Measurements from ENCODE around the gene CCDC124.
"Not testable (repeated sequence)": the region's sequence is repeated elsewhere in the genome, so short reads cannot be mapped to it uniquely, and the experiment has no call there.

The CCDC124 gene

DNA sequence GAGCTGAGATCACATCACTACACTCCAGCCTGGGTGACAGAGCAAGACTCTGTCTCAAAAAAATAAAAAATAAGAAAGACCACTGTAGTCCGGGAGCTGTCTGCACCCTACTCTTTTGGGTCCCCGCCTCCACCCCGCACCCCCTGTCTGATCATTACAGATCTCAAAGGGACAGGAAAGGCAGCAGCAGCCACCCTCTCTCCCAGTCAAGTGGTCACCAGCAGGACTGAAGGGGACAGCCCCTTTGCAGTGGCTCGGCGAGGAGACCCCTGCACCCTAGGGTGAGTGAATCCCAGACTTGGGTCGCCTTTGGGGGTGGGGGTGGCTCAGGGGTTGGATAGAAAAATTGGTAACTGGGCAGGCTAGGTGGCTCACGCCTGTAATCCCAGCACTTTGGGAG is 21.6 kb downstream of the CCDC124 start:
- no peak for DNase-seq

- DNase-seq: no peak
Measured at GRCh38 chr19:17957149-17957849, 24.5 kb downstream of the CCDC124 start.

- DNase-seq: no peak
Measured at GRCh38 chr19:17957885-17958284, 25.1 kb downstream of the CCDC124 start.

GRCh38 chr19:17963936-17964691 is 31.3 kb downstream of the CCDC124 start:
- no peak for DNase-seq

DNA sequence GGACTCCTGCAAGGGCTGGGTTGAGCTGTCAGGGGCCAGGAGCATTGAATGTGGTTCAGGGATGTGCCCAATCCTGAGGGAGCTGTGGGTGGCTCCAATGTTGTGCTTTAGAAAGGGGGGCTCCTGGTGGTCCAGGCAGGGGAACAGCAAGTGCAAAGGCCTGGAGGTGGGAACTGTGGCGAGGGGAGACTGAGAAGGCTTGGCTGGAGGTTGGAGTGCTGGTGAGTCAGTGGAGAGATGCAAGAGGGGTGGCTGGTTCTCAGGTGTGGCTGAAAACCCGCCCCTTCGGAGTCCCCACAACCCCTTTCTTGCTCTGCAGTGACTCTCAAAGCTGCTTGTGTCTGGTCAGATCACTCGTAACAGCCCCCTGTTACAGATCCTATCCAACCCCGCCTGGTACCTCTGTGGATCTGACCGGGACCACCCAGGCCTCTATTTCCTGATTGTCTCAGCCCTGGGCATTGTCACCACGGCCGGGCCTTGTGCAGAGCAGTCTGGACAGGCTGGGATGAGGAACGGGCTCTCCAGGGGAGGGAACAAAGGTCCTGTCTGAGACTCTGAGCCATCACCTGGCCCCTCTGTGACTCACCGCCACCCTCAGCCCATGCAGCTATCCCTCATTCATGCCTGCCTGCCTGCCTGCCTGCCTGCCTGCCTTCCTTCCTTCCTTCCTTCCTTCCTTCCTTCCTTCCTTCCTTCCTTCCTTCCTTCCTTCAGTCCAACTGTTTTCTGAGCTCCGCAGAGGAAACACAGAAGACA is 32.7 kb downstream of the CCDC124 start:
- no peak for DNase-seq

- DNase-seq: no peak
Measured at GRCh38 chr19:17966129-17966483, 33.3 kb downstream of the CCDC124 start.

- no peak for DNase-seq
Measured at GRCh38 chr19:17966550-17967256, 33.9 kb downstream of the CCDC124 start, which contains the start of gene KCNN1. KCNN1 (plus strand) TSS chr19:17967107; CDS start chr19:17973889, 6,782 bp downstream.

- no peak for DNase-seq
Measured at GRCh38 chr19:17967257-17968051, 34.6 kb downstream of the CCDC124 start.

DNA sequence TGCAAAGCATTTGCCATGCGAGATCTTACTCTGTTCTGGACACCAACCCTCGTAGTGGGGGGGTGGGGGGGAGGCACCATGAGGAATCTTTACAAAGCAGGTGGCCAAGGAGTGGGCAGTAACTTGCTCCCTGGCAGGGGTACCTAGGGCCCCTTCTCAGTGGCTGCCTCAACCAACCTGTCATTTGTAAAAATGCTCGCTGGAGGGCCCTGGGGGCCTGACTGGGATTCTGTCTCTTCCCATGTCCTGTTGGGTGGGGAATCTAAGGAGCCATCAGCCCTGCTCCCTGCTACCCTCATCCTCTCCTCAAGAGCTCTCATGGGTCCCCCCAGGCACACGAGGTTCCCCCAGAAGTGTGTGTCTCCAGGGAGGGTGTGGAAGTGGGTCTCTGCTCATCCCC is 35.5 kb downstream of the CCDC124 start:
- DNase-seq: no peak

DNA sequence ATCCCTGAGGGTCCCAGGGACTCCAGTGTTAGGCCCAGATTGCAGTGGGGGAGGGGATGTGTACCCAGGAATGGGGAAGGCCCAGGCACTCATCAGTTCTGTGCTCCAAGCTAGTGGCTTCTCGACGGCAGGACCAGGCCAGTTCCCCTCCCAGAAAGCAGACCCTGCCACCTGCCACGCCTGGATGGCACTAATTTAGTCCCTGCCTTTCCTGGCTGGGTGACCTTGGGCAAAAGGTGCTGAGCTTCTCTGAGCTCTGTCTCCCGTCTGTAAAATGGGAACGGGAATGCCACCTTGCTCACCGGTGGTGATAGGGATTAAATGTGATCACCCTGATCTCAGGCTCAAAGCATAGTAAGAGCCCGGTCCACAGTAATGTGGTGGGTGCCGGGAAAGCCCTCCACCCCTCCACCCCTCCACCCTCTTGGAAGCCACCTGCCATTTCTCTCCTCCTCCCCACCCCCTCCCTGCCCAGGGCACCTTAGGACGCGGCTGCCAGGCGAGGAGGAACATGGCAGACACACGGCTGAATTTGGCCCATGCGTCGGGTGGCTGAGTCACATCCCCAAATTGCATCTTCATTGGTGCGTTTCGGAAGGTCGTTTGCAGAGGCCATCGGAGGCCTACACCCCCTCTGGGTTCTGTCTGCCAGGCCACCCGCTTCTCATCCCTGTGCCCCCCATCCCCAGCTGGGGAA is 36.4 kb downstream of the CCDC124 start:
- DNase-seq: no peak

DNA sequence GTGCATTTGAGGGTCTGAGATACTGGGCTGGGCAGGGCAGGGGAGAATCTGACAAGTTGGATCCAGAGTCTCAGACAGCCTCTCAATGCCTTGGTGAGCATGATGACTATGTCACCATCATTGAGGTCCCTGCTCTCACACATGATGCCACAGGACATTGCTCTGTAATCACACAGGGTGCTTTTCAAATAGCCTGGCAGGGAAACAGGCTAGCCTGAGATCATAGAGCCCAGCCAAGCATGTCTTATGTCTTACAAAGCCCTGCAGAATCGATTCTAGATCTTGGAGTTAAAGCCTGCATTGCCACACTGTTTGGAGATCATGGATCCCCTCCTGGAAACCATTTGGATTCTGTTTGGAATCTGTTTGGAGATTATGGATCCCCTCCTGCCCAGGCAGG is 39.4 kb downstream of the CCDC124 start:
- no peak for DNase-seq

GRCh38 chr19:17973759-17974158 is 40.9 kb downstream of the CCDC124 start:
- DNase-seq: no peak

GRCh38 chr19:17974551-17974950 is 41.7 kb downstream of the CCDC124 start:
- no peak for DNase-seq

DNA sequence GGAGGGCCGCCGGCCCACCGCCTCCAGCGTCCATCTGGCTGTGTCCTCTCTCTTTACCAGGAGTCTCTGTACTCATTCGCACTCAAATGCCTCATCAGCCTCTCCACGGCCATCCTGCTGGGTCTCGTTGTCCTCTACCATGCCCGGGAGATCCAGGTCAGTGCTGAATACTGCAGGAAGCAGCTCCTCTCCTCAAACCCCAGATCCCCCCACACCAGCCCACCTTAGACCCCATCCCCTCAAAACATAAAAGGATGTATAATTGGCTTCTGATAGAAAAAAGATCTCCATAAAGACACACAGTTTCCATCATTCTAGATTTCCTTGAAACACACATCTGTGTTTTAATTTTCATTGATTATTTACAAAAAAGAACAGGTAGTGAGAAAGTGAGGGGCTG is 42.2 kb downstream of the CCDC124 start:
- no peak for DNase-seq

- no peak for DNase-seq
Measured at GRCh38 chr19:17977021-17977420, 44.2 kb downstream of the CCDC124 start.

DNA sequence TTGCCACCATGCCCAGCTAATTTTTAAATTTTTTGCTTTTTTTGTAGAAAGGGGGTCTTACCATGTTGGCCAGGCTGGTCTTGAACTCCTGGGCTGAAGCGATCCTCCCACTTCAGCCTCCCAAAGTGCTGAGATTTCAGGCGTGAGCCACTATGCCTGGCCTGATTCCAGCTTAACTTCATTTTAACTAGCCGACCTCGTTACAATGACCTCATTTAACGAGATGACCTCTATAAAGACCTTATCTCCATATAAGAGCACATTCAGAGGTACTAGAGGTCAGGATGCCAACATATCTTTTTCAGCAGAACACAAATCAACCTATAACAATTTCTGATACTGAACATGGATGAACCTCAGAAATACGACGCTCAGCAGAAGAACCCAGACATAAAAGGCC is 44.7 kb downstream of the CCDC124 start:
- no peak for DNase-seq

GRCh38 chr19:17981611-17982010 is 48.8 kb downstream of the CCDC124 start:
- no peak for DNase-seq

- no peak for DNase-seq
Measured at GRCh38 chr19:17982430-17982829, 49.6 kb downstream of the CCDC124 start.

GRCh38 chr19:17985037-17985818 is 52.4 kb downstream of the CCDC124 start:
- DNase-seq: no peak

GRCh38 chr19:17986569-17986968 is 53.8 kb downstream of the CCDC124 start:
- not testable (repeated sequence) for DNase-seq

DNA sequence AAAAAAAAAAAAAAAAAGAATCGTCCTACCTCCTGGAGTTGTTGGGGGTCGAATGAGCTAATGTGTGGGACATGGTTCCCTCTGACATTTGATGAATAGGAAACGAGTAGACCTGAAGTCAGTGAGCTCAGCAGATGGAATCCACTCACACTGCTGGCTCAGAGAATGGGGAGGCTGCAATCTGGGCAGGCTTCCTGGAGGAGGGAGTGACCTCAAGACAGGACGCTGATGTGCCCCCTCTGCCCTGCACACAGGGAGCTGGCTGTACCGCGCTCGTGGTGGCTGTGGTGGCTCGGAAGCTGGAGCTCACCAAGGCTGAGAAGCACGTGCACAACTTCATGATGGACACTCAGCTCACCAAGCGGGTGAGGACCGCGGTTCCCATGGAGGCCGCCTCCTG is 55.3 kb downstream of the CCDC124 start:
- no peak for DNase-seq

Measured in CD4-positive, alpha-beta T cell treated with Interleukin-12 subunit alpha and Interleukin-12 subunit beta, for 1 hour (primary cell).